ENCODE measurements around the gene USP25.

DNA sequence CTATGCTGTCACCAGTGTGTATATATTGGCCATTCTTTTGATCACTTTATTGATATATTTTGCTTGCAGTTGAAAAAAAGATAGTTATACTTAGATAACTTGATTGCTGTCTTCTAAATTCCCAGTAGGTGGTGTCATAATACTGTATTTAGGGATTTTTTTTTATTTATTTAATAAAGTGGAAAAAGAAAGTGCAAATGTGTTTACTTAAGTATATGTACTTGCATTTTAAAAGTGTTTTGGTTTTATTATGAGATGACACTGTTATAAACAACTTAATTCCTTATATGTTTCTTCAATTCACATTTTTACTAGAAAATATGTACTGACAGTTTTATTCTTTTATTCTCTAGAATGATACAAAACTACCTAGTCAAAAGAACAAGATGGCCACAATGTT is 164.8 kb downstream of the USP25 start:
- TF ChIP-seq ELF1 (tag; IDR thresholded peaks at IDR 0.05) (no peak), MCM3 (IDR thresholded peaks at IDR 0.05) (no peak), SIN3B (IDR thresholded peaks at IDR 0.05; ENCODE audit: low read depth) (no peak), FOXK2 (conservative IDR thresholded peaks at IDR 0.05 in 1 of 2, IDR thresholded peaks at IDR 0.05 in 1 of 2; ENCODE audit: low read depth in 2 of 2) (no peak), EZH2 (IDR thresholded peaks at IDR 0.05; ENCODE audit: borderline replicate concordance, low read depth, low read length) (no peak), ZNF263 (CRISPR knock-in tag; IDR thresholded peaks at IDR 0.05; ENCODE audit: borderline replicate concordance) (no peak)
- TF ChIP-seq, protein P1, sequence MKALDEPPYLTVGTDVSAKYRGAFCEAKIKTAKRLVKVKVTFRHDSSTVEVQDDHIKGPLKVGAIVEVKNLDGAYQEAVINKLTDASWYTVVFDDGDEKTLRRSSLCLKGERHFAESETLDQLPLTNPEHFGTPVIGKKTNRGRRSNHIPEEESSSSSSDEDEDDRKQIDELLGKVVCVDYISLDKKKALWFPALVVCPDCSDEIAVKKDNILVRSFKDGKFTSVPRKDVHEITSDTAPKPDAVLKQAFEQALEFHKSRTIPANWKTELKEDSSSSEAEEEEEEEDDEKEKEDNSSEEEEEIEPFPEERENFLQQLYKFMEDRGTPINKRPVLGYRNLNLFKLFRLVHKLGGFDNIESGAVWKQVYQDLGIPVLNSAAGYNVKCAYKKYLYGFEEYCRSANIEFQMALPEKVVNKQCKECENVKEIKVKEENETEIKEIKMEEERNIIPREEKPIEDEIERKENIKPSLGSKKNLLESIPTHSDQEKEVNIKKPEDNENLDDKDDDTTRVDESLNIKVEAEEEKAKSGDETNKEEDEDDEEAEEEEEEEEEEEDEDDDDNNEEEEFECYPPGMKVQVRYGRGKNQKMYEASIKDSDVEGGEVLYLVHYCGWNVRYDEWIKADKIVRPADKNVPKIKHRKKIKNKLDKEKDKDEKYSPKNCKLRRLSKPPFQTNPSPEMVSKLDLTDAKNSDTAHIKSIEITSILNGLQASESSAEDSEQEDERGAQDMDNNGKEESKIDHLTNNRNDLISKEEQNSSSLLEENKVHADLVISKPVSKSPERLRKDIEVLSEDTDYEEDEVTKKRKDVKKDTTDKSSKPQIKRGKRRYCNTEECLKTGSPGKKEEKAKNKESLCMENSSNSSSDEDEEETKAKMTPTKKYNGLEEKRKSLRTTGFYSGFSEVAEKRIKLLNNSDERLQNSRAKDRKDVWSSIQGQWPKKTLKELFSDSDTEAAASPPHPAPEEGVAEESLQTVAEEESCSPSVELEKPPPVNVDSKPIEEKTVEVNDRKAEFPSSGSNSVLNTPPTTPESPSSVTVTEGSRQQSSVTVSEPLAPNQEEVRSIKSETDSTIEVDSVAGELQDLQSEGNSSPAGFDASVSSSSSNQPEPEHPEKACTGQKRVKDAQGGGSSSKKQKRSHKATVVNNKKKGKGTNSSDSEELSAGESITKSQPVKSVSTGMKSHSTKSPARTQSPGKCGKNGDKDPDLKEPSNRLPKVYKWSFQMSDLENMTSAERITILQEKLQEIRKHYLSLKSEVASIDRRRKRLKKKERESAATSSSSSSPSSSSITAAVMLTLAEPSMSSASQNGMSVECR (CRISPR knock-in tag; IDR thresholded peaks at IDR 0.05) = no peak
